ENCODE results near the gene CTSO. TPM values are rescaled to one million over a fixed set of nuclear protein-coding genes. Genes with fewer than 3 reads are reported as not detected.

CTSO gene
- total and polyA plus RNA-seq, 2 experiments from 2014 or later, result 0.44 to 0.83 TPM

DNA sequence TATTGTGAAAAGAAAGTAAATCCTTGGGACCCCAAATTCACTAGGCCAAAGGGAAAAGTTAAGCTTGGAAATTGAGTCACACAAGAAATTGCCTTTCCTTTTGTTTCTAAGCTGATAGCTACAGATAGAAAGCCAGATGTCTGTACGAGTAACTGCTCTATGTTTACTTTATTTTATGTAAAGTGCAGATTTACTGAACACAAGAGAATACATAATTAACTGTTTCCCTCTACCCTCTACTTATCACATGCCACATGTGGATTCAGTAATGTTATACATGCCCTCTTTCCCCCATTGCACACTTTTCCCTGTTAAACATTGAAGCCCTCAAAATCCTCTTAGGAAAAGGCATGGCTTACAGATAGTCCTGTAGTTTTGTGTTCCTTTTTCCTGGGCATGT lies 66.6 kb downstream of the CTSO start:
- H3F3A ChIP-seq (replicated peaks; ENCODE audit: low read depth), result no peaks in the 10 kb centered on the region
- no peaks in the 10 kb centered on the region for H4K20me1 ChIP-seq (replicated peaks; ENCODE audit: insufficient read depth)
- no peaks in the 10 kb centered on the region for H3K79me2 ChIP-seq (replicated peaks; ENCODE audit: insufficient read depth)
- no peak overlapping the region for H3K4me2 ChIP-seq
- no peaks in the 10 kb centered on the region for H3K27me3 ChIP-seq (ENCODE audit: insufficient read depth)
- Mint-ChIP-seq H3K4me3 (no peak overlapping the region), H3K27me3 (ENCODE audit: insufficient read depth, low read depth, poor library complexity) (no peaks in the 10 kb centered on the region), H3K36me3 (ENCODE audit: low read depth) (peaks cover 34% of the 10 kb centered on the region), H3K4me1 (peaks cover 3% of the 10 kb centered on the region; the same call in 2 of the 3 replicates), H3K27ac (no peak overlapping the region), H3K9me3 (peaks cover 37% of the 10 kb centered on the region)
- H3K36me3 ChIP-seq (ENCODE audit: insufficient read depth), result no peaks in the 10 kb centered on the region
- H3K4me3 ChIP-seq, result no peak overlapping the region
- H3K4me1 ChIP-seq (ENCODE audit: insufficient read depth), result no peaks in the 10 kb centered on the region
- no peak for ATAC-seq
- H3K27ac ChIP-seq (ENCODE audit: low read depth), result no peak overlapping the region
- TF ChIP-seq STAT1 (IDR thresholded peaks at IDR 0.05; ENCODE audit: unreplicated experiment) (no peak), NANOG (IDR thresholded peaks at IDR 0.05; ENCODE audit: borderline replicate concordance) (no peak), EZH2 (IDR thresholded peaks at IDR 0.05; ENCODE audit: low read depth, unreplicated experiment) (no peak), EZH2phosphoT487 (IDR thresholded peaks at IDR 0.05; ENCODE audit: unreplicated experiment) (no peak), JUNB (IDR thresholded peaks at IDR 0.05; ENCODE audit: unreplicated experiment) (no peak), ZNF331 (CRISPR knock-in tag; IDR thresholded peaks at IDR 0.05; ENCODE audit: low read depth) (no peak), ZNF114 (CRISPR knock-in tag; IDR thresholded peaks at IDR 0.05) (no peak), CREB1 (CRISPR knock-in tag; IDR thresholded peaks at IDR 0.05; ENCODE audit: low read depth) (no peak), POLR2AphosphoS5 (IDR thresholded peaks at IDR 0.05; ENCODE audit: low read depth) (no peak)
- TF ChIP-seq, protein P1, sequence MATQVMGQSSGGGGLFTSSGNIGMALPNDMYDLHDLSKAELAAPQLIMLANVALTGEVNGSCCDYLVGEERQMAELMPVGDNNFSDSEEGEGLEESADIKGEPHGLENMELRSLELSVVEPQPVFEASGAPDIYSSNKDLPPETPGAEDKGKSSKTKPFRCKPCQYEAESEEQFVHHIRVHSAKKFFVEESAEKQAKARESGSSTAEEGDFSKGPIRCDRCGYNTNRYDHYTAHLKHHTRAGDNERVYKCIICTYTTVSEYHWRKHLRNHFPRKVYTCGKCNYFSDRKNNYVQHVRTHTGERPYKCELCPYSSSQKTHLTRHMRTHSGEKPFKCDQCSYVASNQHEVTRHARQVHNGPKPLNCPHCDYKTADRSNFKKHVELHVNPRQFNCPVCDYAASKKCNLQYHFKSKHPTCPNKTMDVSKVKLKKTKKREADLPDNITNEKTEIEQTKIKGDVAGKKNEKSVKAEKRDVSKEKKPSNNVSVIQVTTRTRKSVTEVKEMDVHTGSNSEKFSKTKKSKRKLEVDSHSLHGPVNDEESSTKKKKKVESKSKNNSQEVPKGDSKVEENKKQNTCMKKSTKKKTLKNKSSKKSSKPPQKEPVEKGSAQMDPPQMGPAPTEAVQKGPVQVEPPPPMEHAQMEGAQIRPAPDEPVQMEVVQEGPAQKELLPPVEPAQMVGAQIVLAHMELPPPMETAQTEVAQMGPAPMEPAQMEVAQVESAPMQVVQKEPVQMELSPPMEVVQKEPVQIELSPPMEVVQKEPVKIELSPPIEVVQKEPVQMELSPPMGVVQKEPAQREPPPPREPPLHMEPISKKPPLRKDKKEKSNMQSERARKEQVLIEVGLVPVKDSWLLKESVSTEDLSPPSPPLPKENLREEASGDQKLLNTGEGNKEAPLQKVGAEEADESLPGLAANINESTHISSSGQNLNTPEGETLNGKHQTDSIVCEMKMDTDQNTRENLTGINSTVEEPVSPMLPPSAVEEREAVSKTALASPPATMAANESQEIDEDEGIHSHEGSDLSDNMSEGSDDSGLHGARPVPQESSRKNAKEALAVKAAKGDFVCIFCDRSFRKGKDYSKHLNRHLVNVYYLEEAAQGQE (IDR thresholded peaks at IDR 0.05; ENCODE audit: unreplicated experiment), result no peak
- TF ChIP-seq, protein P2, sequence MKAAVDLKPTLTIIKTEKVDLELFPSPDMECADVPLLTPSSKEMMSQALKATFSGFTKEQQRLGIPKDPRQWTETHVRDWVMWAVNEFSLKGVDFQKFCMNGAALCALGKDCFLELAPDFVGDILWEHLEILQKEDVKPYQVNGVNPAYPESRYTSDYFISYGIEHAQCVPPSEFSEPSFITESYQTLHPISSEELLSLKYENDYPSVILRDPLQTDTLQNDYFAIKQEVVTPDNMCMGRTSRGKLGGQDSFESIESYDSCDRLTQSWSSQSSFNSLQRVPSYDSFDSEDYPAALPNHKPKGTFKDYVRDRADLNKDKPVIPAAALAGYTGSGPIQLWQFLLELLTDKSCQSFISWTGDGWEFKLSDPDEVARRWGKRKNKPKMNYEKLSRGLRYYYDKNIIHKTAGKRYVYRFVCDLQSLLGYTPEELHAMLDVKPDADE (IDR thresholded peaks at IDR 0.05), result no peak
- TF ChIP-seq, protein P3, sequence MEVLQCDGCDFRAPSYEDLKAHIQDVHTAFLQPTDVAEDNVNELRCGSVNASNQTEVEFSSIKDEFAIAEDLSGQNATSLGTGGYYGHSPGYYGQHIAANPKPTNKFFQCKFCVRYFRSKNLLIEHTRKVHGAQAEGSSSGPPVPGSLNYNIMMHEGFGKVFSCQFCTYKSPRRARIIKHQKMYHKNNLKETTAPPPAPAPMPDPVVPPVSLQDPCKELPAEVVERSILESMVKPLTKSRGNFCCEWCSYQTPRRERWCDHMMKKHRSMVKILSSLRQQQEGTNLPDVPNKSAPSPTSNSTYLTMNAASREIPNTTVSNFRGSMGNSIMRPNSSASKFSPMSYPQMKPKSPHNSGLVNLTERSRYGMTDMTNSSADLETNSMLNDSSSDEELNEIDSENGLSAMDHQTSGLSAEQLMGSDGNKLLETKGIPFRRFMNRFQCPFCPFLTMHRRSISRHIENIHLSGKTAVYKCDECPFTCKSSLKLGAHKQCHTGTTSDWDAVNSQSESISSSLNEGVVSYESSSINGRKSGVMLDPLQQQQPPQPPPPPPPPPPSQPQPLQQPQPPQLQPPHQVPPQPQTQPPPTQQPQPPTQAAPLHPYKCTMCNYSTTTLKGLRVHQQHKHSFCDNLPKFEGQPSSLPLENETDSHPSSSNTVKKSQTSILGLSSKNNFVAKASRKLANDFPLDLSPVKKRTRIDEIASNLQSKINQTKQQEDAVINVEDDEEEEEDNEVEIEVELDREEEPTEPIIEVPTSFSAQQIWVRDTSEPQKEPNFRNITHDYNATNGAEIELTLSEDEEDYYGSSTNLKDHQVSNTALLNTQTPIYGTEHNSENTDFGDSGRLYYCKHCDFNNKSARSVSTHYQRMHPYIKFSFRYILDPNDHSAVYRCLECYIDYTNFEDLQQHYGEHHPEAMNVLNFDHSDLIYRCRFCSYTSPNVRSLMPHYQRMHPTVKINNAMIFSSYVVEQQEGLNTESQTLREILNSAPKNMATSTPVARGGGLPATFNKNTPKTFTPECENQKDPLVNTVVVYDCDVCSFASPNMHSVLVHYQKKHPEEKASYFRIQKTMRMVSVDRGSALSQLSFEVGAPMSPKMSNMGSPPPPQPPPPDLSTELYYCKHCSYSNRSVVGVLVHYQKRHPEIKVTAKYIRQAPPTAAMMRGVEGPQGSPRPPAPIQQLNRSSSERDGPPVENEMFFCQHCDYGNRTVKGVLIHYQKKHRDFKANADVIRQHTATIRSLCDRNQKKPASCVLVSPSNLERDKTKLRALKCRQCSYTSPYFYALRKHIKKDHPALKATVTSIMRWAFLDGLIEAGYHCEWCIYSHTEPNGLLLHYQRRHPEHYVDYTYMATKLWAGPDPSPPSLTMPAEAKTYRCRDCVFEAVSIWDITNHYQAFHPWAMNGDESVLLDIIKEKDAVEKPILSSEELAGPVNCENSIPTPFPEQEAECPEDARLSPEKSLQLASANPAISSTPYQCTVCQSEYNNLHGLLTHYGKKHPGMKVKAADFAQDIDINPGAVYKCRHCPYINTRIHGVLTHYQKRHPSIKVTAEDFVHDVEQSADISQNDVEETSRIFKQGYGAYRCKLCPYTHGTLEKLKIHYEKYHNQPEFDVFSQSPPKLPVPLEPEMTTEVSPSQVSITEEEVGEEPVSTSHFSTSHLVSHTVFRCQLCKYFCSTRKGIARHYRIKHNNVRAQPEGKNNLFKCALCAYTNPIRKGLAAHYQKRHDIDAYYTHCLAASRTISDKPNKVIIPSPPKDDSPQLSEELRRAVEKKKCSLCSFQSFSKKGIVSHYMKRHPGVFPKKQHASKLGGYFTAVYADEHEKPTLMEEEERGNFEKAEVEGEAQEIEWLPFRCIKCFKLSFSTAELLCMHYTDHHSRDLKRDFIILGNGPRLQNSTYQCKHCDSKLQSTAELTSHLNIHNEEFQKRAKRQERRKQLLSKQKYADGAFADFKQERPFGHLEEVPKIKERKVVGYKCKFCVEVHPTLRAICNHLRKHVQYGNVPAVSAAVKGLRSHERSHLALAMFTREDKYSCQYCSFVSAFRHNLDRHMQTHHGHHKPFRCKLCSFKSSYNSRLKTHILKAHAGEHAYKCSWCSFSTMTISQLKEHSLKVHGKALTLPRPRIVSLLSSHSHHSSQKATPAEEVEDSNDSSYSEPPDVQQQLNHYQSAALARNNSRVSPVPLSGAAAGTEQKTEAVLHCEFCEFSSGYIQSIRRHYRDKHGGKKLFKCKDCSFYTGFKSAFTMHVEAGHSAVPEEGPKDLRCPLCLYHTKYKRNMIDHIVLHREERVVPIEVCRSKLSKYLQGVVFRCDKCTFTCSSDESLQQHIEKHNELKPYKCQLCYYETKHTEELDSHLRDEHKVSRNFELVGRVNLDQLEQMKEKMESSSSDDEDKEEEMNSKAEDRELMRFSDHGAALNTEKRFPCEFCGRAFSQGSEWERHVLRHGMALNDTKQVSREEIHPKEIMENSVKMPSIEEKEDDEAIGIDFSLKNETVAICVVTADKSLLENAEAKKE (CRISPR knock-in tag; IDR thresholded peaks at IDR 0.05), result no peak
- TF ChIP-seq, protein P4, sequence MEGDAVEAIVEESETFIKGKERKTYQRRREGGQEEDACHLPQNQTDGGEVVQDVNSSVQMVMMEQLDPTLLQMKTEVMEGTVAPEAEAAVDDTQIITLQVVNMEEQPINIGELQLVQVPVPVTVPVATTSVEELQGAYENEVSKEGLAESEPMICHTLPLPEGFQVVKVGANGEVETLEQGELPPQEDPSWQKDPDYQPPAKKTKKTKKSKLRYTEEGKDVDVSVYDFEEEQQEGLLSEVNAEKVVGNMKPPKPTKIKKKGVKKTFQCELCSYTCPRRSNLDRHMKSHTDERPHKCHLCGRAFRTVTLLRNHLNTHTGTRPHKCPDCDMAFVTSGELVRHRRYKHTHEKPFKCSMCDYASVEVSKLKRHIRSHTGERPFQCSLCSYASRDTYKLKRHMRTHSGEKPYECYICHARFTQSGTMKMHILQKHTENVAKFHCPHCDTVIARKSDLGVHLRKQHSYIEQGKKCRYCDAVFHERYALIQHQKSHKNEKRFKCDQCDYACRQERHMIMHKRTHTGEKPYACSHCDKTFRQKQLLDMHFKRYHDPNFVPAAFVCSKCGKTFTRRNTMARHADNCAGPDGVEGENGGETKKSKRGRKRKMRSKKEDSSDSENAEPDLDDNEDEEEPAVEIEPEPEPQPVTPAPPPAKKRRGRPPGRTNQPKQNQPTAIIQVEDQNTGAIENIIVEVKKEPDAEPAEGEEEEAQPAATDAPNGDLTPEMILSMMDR (conservative IDR thresholded peaks at IDR 0.05; ENCODE audit: low read depth in 2 of 2), result no peak
- no peak for DNase-seq (ENCODE audit: low spot score)
- H2AFZ ChIP-seq, result no peak overlapping the region
- H3K9me2 ChIP-seq (ENCODE audit: insufficient read depth), result no peaks in the 10 kb centered on the region; the same call in 1 of the 2 replicates

Data from GM23338 (cell line).